ENCODE results near the gene ZNF738. TPM values are rescaled to one million over a fixed set of nuclear protein-coding genes. Genes with fewer than 3 reads are reported as not detected.
A peak's percentile ranks its signal among the peaks of the same experiment; 100 is the strongest.

Gene ZNF738
- total RNA-seq, 1 donor from 2014 or later: 6.3 TPM

- DNase-seq (ENCODE audit: low read depth): no peak
- TF ChIP-seq CTCF (IDR thresholded peaks at IDR 0.05; ENCODE audit: insufficient read depth, low read length, poor library complexity, severe bottlenecking): no peak
- Histone ChIP-seq H3K4me3 (ENCODE audit: low read depth, low read length) (no peak overlapping the region), H3K36me3 (ENCODE audit: control insufficient read depth, insufficient read depth, low read length) (no peaks in the 10 kb centered on the region), H3K27me3 (ENCODE audit: control insufficient read depth, insufficient read depth, low read length) (no peaks in the 10 kb centered on the region)
Observed at GRCh38 chr19:21352830-21353229, 6.0 kb upstream of the ZNF738 start.

GRCh38 chr19:21362291-21362690 is 3.5 kb downstream of the ZNF738 start:
- no peak for TF ChIP-seq CTCF (IDR thresholded peaks at IDR 0.05; ENCODE audit: insufficient read depth, low read length, poor library complexity, severe bottlenecking)
- peaks cover 2% of the 10 kb centered on the region for H3K36me3 ChIP-seq (ENCODE audit: control insufficient read depth, insufficient read depth, low read length)
- H3K27me3 ChIP-seq (ENCODE audit: control insufficient read depth, insufficient read depth, low read length): no peaks in the 10 kb centered on the region
- H3K4me3 ChIP-seq (ENCODE audit: low read depth, low read length): no peak overlapping the region
- no peak for DNase-seq (ENCODE audit: low read depth)

- TF ChIP-seq CTCF (IDR thresholded peaks at IDR 0.05; ENCODE audit: insufficient read depth, low read length, poor library complexity, severe bottlenecking): no peak
- Histone ChIP-seq H3K4me3 (ENCODE audit: low read depth, low read length) (no peak overlapping the region), H3K36me3 (ENCODE audit: control insufficient read depth, insufficient read depth, low read length) (peaks cover 1% of the 10 kb centered on the region), H3K27me3 (ENCODE audit: control insufficient read depth, insufficient read depth, low read length) (no peaks in the 10 kb centered on the region)
- no peak for DNase-seq (ENCODE audit: low read depth)
Observed at GRCh38 chr19:21383980-21384582, 25.3 kb downstream of the ZNF738 start.

- no peaks in the 10 kb centered on the region for H3K27me3 ChIP-seq (ENCODE audit: control insufficient read depth, insufficient read depth, low read length)
- DNase-seq (ENCODE audit: low read depth): no peak
- no peak for TF ChIP-seq CTCF (IDR thresholded peaks at IDR 0.05; ENCODE audit: insufficient read depth, low read length, poor library complexity, severe bottlenecking)
- no peak overlapping the region for H3K4me3 ChIP-seq (ENCODE audit: low read depth, low read length)
- no peaks in the 10 kb centered on the region for H3K36me3 ChIP-seq (ENCODE audit: control insufficient read depth, insufficient read depth, low read length)
Observed at GRCh38 chr19:21396121-21396520, 37.3 kb downstream of the ZNF738 start.

GRCh38 chr19:21396893-21397572 is 38.2 kb downstream of the ZNF738 start, which contains the start of gene ZNF493:
ZNF493 (plus strand) TSS chr19:21397133; CDS start chr19:21397238, 105 bp downstream.
- H3K27me3 ChIP-seq (ENCODE audit: control insufficient read depth, insufficient read depth, low read length): no peaks in the 10 kb centered on the region
- peak within 1 kb of the TSS; percentile 67 for H3K4me3 ChIP-seq (ENCODE audit: low read depth, low read length)
- no peaks in the 10 kb centered on the region for H3K36me3 ChIP-seq (ENCODE audit: control insufficient read depth, insufficient read depth, low read length)
- no peak for TF ChIP-seq CTCF (IDR thresholded peaks at IDR 0.05; ENCODE audit: insufficient read depth, low read length, poor library complexity, severe bottlenecking)
- peak; percentile 74 for DNase-seq (ENCODE audit: low read depth)
